CD4-positive, alpha-beta memory T cell (primary cell): ENCODE results near the gene KRTAP15-1. TPM values are rescaled to one million over a fixed set of nuclear protein-coding genes. Genes with fewer than 3 reads are reported as not detected.

ENCODE experiments used
- CTCF ChIA-PET: fragments of 350-600 bp; sonication (Branson Sonifier 250); formaldehyde crosslinking; loops from one replicate; lab custom pipeline; 2021; ENCODE audit warnings: inconsistent platforms; ENCODE audit not compliant: partially characterized antibody; lab: Charles Lee
- POLR2A ChIA-PET: fragments of 350-600 bp; sonication (Branson Sonifier 250); formaldehyde crosslinking; loops from one replicate; lab custom pipeline; 2021; ENCODE audit not compliant: partially characterized antibody; lab: Charles Lee
- DNase-seq, 5 donors: peaks; one replicate each; pipeline versions ENCODE4 v3.0.0 to v3.0.0-alpha.2; 2020 to 2022; ENCODE audit warnings: mixed read lengths in 1 of 5
- H3K27ac ChIP-seq: one replicate; pipeline ENCODE4 v1.7.0; 2013; ENCODE audit warnings: low read depth, low read length
- H3K27me3 ChIP-seq: 2 replicates; pipeline ENCODE4 v1.7.0; 2013; ENCODE audit warnings: mild to moderate bottlenecking, low read length, moderate library complexity; ENCODE audit not compliant: insufficient read depth
- H3K36me3 ChIP-seq: 2 replicates; pipeline ENCODE4 v1.7.0; 2013; ENCODE audit warnings: mild to moderate bottlenecking, low read length, moderate library complexity; ENCODE audit not compliant: insufficient read depth
- H3K4me1 ChIP-seq: 2 replicates; pipeline ENCODE4 v1.7.0; 2013; ENCODE audit warnings: mild to moderate bottlenecking, low read length, moderate library complexity; ENCODE audit not compliant: insufficient read depth
- H3K4me3 ChIP-seq, 2 donors: one replicate each; pipeline ENCODE4 v1.7.0; 2013; ENCODE audit warnings: low read length in 2 of 2, mild to moderate bottlenecking in 1 of 2
- H3K9me3 ChIP-seq, 2 donors: one replicate each; pipeline ENCODE4 v1.7.0; 2013; ENCODE audit warnings: low read length in 2 of 2, control low read depth in 1 of 2; ENCODE audit not compliant: control insufficient read depth in 1 of 2
- H3K27ac Mint-ChIP-seq, 7 donors: one replicate each; pipeline ENCODE4 v1.8.0; 2020 to 2021; ENCODE audit warnings: mixed read lengths in 7 of 7, mild to moderate bottlenecking in 6 of 7, inconsistent platforms in 3 of 7, moderate library complexity in 3 of 7
- H3K27me3 Mint-ChIP-seq, 2 donors: one replicate each; pipeline ENCODE4 v1.8.0; 2020 to 2021; ENCODE audit warnings: mixed read lengths in 2 of 2
- H3K36me3 Mint-ChIP-seq, 2 donors: one replicate each; pipeline ENCODE4 v1.8.0; 2020 to 2021; ENCODE audit warnings: mixed read lengths in 2 of 2, inconsistent platforms in 1 of 2, mild to moderate bottlenecking in 1 of 2
- H3K4me1 Mint-ChIP-seq, 4 donors: one replicate each; pipeline ENCODE4 v1.8.0; 2020 to 2021; ENCODE audit warnings: mixed read lengths in 4 of 4, mild to moderate bottlenecking in 1 of 4
- H3K4me3 Mint-ChIP-seq, 8 donors: one replicate each; pipeline ENCODE4 v1.8.0; 2020 to 2021; ENCODE audit warnings: mixed read lengths in 8 of 8, mild to moderate bottlenecking in 7 of 8, moderate library complexity in 6 of 8, inconsistent platforms in 3 of 8
- H3K9me3 Mint-ChIP-seq, 8 donors: one replicate each; pipeline ENCODE4 v1.8.0; 2020 to 2021; ENCODE audit warnings: mixed read lengths in 8 of 8, mild to moderate bottlenecking in 5 of 8, inconsistent platforms in 3 of 8, moderate library complexity in 1 of 8
- intact Hi-C: fragments of 100-400 bp; cut with micrococcal nuclease; formaldehyde crosslinking; loops from one replicate; pipeline ENCODE4 v1.15.1; 2023
- polyA plus RNA-seq, 2 donors: library from polyadenylated mRNA; unstranded; fragments of 300-500 nt; fragmentation: Illumina TruSeq; gene quantifications; one replicate each; pipeline ENCODE4 v1.2.3, GENCODE V29; 2021
- total RNA-seq, 2 experiments: library from RNA; stranded (reverse); gene quantifications; one replicate each; pipeline ENCODE4 v1.2.3, GENCODE V29; 2021

The KRTAP15-1 gene
- total and polyA plus RNA-seq, 4 experiments from 2014 or later = not detected

GRCh38 chr21:30430170-30430655, 9.9 kb upstream of the KRTAP15-1 start, which contains the start of gene KRTAP13-4:
Gene KRTAP13-4 (plus strand): TSS chr21:30430220. CDS start chr21:30430276, 56 bp downstream.
- no peaks in the 10 kb centered on the region for H3K36me3 ChIP-seq
- H3K4me1 Mint-ChIP-seq = no peaks in the 10 kb centered on the region
- H3K27me3 Mint-ChIP-seq = peaks cover 1 to 2% of the 10 kb centered on the region in 2 donors
- no peaks in the 10 kb centered on the region for H3K9me3 ChIP-seq
- no peak within 1 kb of the TSS for H3K27ac ChIP-seq
- H3K27me3 ChIP-seq = no peaks in the 10 kb centered on the region
- no peak within 1 kb of the TSS for H3K27ac Mint-ChIP-seq
- no peaks in the 10 kb centered on the region for H3K36me3 Mint-ChIP-seq
- no peak within 1 kb of the TSS for H3K4me3 Mint-ChIP-seq
- DNase-seq = no peak
- intact Hi-C loops = no loop called here
- ChIA-PET POLR2A (no interaction called here), CTCF (no interaction called here)
- no peak within 1 kb of the TSS for H3K4me3 ChIP-seq
- peaks cover 0 to 4% (median 0%) of the 10 kb centered on the region in 8 donors for H3K9me3 Mint-ChIP-seq
- no peaks in the 10 kb centered on the region for H3K4me1 ChIP-seq

- H3K27me3 ChIP-seq = no peaks in the 10 kb centered on the region
- intact Hi-C loops = no loop called here
- no peaks in the 10 kb centered on the region for H3K9me3 ChIP-seq
- ChIA-PET CTCF (no interaction called here), POLR2A (no interaction called here)
- H3K4me3 ChIP-seq = no peak overlapping the region
- no peak overlapping the region for H3K27ac Mint-ChIP-seq
- H3K27me3 Mint-ChIP-seq = peaks cover 0 to 2% of the 10 kb centered on the region in 2 donors
- H3K4me3 Mint-ChIP-seq = no peak overlapping the region
- H3K36me3 ChIP-seq = no peaks in the 10 kb centered on the region
- no peaks in the 10 kb centered on the region for H3K4me1 ChIP-seq
- no peak overlapping the region for H3K27ac ChIP-seq
- peaks cover 0 to 4% (median 0%) of the 10 kb centered on the region in 8 donors for H3K9me3 Mint-ChIP-seq
- H3K36me3 Mint-ChIP-seq = no peaks in the 10 kb centered on the region
- DNase-seq = peak in 1 of 5 donors; percentile 7
- no peaks in the 10 kb centered on the region for H3K4me1 Mint-ChIP-seq
Observed at GRCh38 chr21:30434033-30434631, 5.9 kb upstream of the KRTAP15-1 start.

GRCh38 chr21:30437010-30437565, 3.0 kb upstream of the KRTAP15-1 start:
- CTCF ChIA-PET = no interaction called here
- H3K4me1 ChIP-seq = no peaks in the 10 kb centered on the region
- Mint-ChIP-seq H3K4me3 (no peak overlapping the region), H3K4me1 (no peaks in the 10 kb centered on the region), H3K27ac (no peak overlapping the region), H3K9me3 (peaks cover 0 to 2% (median 0%) of the 10 kb centered on the region in 8 donors), H3K36me3 (no peaks in the 10 kb centered on the region), H3K27me3 (peaks cover 0 to 3% of the 10 kb centered on the region in 2 donors)
- no peak for DNase-seq
- POLR2A ChIA-PET = no interaction called here
- H3K36me3 ChIP-seq = no peaks in the 10 kb centered on the region
- no peak overlapping the region for H3K4me3 ChIP-seq
- no peaks in the 10 kb centered on the region for H3K27me3 ChIP-seq
- intact Hi-C loops = no loop called here
- no peak overlapping the region for H3K27ac ChIP-seq
- no peaks in the 10 kb centered on the region for H3K9me3 ChIP-seq

GRCh38 chr21:30443226-30443625, 3.2 kb downstream of the KRTAP15-1 start:
- no peaks in the 10 kb centered on the region for H3K4me1 ChIP-seq
- H3K27ac ChIP-seq = no peak overlapping the region
- intact Hi-C loops = no loop called here
- ChIA-PET CTCF (no interaction called here), POLR2A (no interaction called here)
- Mint-ChIP-seq H3K9me3 (peaks cover 0 to 2% (median 0%) of the 10 kb centered on the region in 8 donors), H3K4me3 (no peak overlapping the region), H3K27ac (no peak overlapping the region), H3K36me3 (no peaks in the 10 kb centered on the region), H3K4me1 (peaks cover 0 to 4% (median under 1%) of the 10 kb centered on the region in 4 donors), H3K27me3 (peaks cover 0 to 2% of the 10 kb centered on the region in 2 donors)
- no peaks in the 10 kb centered on the region for H3K27me3 ChIP-seq
- no peaks in the 10 kb centered on the region for H3K9me3 ChIP-seq
- H3K36me3 ChIP-seq = no peaks in the 10 kb centered on the region
- H3K4me3 ChIP-seq = no peak overlapping the region
- no peak for DNase-seq

GRCh38 chr21:30444204-30444603, 4.1 kb downstream of the KRTAP15-1 start:
- ChIA-PET CTCF (no interaction called here), POLR2A (no interaction called here)
- no peaks in the 10 kb centered on the region for H3K36me3 Mint-ChIP-seq
- H3K27ac ChIP-seq = no peak overlapping the region
- no peaks in the 10 kb centered on the region for H3K4me1 ChIP-seq
- H3K4me3 Mint-ChIP-seq = no peak overlapping the region
- H3K36me3 ChIP-seq = no peaks in the 10 kb centered on the region
- DNase-seq = no peak
- peaks cover 0 to 2% (median 0%) of the 10 kb centered on the region in 8 donors for H3K9me3 Mint-ChIP-seq
- intact Hi-C loops = no loop called here
- peaks cover 0 to 2% of the 10 kb centered on the region in 2 donors for H3K27me3 Mint-ChIP-seq
- no peak overlapping the region for H3K4me3 ChIP-seq
- no peaks in the 10 kb centered on the region for H3K27me3 ChIP-seq
- no peak overlapping the region for H3K27ac Mint-ChIP-seq
- peaks cover 0 to 4% (median under 1%) of the 10 kb centered on the region in 4 donors for H3K4me1 Mint-ChIP-seq
- H3K9me3 ChIP-seq = no peaks in the 10 kb centered on the region

GRCh38 chr21:30447056-30447455, 7.0 kb downstream of the KRTAP15-1 start:
- Mint-ChIP-seq H3K4me3 (no peak overlapping the region), H3K36me3 (no peaks in the 10 kb centered on the region), H3K4me1 (peaks cover 0 to 4% (median under 1%) of the 10 kb centered on the region in 4 donors), H3K27me3 (no peaks in the 10 kb centered on the region), H3K27ac (no peak overlapping the region), H3K9me3 (peaks cover 0 to 2% (median 0%) of the 10 kb centered on the region in 8 donors)
- no peak overlapping the region for H3K4me3 ChIP-seq
- no peak overlapping the region for H3K27ac ChIP-seq
- H3K9me3 ChIP-seq = no peaks in the 10 kb centered on the region
- H3K27me3 ChIP-seq = no peaks in the 10 kb centered on the region
- H3K4me1 ChIP-seq = no peaks in the 10 kb centered on the region
- H3K36me3 ChIP-seq = no peaks in the 10 kb centered on the region
- ChIA-PET POLR2A (no interaction called here), CTCF (no interaction called here)
- intact Hi-C loops = no loop called here
- no peak for DNase-seq

- Histone ChIP-seq H3K4me1 (no peaks in the 10 kb centered on the region), H3K36me3 (no peaks in the 10 kb centered on the region), H3K4me3 (no peak overlapping the region), H3K9me3 (no peaks in the 10 kb centered on the region), H3K27me3 (no peaks in the 10 kb centered on the region), H3K27ac (no peak overlapping the region)
- intact Hi-C loops = no loop called here
- ChIA-PET CTCF (no interaction called here), POLR2A (no interaction called here)
- H3K27me3 Mint-ChIP-seq = no peaks in the 10 kb centered on the region
- H3K36me3 Mint-ChIP-seq = no peaks in the 10 kb centered on the region
- no peak overlapping the region for H3K27ac Mint-ChIP-seq
- H3K4me1 Mint-ChIP-seq = peaks cover 0 to 4% (median under 1%) of the 10 kb centered on the region in 4 donors
- DNase-seq = no peak
- H3K9me3 Mint-ChIP-seq = peaks cover 0 to 2% (median 0%) of the 10 kb centered on the region in 8 donors
- H3K4me3 Mint-ChIP-seq = no peak overlapping the region
Observed at GRCh38 chr21:30448514-30448913, 8.4 kb downstream of the KRTAP15-1 start.
